GM19023 (cell line): ENCODE results near the gene ST6GALNAC6.

Experiments used
- ATAC-seq: cut with Tn5 transposase; IDR thresholded peaks from one replicate; pipeline ENCODE4 v1.9.1; 2021; ENCODE audit warnings: mild to moderate bottlenecking, moderate library complexity; ENCODE audit not compliant: unreplicated experiment

ST6GALNAC6 gene

DNA sequence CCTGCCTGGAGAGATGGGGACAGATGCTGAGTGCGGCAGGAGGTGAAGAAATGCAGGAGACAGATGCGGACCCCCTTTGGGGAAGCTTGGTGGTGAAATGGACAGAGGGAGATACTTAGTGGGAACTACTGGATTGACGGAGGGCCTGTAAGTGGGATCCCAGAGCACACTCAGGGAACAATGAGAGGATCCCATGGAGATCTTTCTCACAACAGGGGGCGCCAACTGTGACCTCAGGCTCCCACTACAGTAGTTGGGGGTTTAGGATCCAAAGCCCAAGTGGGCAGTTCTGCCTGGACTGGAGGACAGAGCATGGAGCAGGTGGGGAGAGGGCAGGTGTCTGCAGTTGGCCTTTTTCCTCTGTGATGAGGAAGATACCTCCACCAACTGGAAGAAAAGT lies 34.8 kb upstream of the ST6GALNAC6 start:
- no peak for ATAC-seq

DNA sequence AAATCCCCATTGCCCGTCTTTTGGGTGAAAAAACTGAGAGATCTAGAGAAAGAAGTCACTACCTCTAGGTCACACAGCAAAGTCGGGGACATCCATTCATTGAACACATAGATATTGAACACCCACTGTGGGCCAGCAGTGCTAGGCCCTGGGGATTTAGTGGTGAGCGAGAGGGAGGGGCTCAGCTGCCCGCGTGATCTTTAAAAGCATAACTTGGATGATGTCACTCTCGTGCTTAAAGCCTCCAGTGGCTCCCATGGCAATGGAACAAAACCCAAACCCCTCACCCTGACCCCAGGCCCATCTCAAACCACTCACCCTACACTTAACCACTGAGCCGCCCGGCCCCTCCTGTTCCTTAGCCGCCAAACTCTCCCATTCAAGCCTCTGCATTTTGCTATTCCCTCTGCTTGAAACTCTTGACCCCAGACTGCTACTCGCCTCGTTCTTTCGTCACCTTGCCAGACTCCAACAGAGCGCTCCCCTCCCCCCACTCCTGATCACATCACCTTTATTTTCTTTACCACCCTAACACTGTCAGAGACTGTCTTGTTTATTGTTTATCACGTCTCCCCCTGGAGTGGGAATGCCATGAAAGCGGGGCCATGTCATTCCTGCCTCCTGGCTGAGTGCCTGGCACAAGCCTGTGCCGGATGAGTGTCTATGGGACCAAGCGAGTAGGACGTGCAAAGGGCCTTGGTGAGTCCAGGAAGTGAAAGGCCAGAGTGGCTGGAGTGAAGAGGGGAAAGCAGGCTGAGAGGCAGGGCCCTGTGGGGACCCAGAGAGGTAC lies 31.9 kb upstream of the ST6GALNAC6 start:
- ATAC-seq, result peak; percentile 19

DNA sequence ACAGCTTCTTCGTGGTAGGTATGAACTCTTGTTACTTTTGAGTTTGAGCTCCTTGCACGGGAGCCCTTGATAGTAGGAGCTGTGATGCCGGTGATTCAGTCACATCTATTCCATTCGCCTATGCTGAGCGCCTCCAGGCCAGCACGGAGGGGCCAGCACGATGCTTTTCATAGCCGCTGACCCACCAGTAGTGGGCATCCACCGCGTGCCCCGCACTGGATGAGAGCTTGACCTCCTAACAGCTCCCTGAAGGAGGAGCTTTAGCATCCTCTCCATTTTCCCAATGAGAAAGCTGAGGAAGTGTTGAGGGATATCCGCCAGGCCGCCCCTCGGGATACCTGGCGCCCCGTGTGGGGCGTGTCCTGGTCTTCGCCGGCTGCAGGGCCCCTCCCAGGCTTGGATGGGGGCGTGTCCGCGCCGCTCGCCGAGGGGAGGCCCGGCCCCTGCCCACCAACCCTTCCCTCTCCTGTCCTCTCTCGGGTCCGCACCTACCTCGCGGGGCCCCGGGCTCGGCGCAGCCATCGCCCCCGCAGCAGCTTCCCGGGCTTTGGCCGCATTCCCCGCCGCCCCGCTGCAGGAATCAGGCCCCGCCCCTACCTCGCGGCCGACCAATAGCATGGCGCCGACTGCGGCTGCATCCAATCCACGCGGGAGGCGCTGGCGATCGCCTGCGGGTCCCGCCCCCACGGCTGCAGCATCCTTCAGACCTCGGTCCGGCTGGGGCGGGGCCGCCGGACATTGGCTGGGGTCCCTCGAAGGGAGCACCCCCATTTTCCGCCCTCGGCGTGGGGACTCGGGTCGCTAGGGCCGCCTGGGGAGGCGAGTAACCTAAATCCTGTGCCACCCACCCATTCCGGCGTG lies 31.1 kb upstream of the ST6GALNAC6 start, which contains the start of gene PIP5KL1:
Gene PIP5KL1, minus strand, starts transcription at position 547 of the 861 bp plus-strand sequence. Its CDS starts 25 bp downstream, at position 522.
- ATAC-seq, result peak; percentile 87

DNA sequence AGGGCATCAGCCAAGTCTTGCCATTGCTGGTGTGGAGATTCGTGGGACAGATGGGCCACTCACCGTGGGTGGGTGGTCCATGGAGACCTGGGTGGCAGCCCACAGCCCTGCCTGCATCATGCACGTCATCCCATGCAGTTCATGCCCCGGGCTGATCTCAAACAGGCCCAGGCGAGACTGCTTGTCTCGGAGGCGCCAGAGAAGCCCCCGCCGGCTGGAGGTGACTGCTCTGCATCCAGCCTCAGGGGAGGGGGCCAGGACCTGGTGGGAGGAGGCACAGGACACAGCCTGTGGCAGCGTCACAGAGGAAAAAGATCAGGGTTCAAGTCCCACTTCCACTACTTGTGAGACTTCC lies 30.2 kb upstream of the ST6GALNAC6 start:
- no peak for ATAC-seq

DNA sequence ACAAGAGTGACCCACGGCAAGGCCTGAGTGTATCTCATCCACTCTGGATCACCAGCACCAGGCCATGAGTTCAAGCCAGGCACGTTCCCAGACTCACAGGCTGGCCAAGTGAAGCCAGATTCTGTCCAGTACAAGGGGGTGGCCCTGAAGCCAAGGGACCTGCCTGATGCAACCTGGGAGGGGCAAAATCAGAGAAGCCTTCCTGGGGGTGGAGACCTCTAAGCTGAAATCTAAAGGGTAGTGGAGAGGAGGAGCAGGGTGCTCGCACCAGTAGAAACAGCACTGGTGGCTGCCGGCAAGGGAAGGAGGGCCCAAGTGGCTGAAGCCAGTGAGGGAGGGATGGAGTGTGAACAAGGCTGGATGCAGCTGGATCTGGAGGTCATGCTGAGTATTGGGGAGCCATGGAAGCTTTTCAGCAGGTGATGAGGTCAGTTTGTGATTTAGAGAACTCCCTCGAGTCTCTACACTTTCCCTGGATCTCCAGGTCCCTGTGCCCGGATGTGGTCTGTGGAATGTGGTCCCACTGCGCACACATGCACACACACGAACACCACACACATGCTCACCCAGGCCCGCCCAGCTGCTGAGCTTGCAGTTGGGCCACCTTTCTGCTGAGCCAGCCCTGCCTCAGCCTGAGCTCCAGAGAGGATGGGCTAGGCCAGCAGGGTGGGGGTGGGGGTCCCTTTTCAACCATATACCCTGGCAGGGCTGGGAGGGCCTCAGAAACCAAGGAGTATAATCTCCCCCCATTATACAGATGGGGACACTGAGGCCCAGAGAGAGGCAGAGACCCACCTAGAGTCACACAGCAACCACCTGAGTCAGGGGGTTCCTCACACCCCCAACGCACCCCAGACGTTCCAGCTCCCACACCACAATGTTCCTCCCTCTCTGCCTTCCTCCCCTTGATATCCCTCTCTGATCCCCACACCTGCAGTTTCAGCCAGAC lies 29.5 kb upstream of the ST6GALNAC6 start:
- no peak for ATAC-seq

DNA sequence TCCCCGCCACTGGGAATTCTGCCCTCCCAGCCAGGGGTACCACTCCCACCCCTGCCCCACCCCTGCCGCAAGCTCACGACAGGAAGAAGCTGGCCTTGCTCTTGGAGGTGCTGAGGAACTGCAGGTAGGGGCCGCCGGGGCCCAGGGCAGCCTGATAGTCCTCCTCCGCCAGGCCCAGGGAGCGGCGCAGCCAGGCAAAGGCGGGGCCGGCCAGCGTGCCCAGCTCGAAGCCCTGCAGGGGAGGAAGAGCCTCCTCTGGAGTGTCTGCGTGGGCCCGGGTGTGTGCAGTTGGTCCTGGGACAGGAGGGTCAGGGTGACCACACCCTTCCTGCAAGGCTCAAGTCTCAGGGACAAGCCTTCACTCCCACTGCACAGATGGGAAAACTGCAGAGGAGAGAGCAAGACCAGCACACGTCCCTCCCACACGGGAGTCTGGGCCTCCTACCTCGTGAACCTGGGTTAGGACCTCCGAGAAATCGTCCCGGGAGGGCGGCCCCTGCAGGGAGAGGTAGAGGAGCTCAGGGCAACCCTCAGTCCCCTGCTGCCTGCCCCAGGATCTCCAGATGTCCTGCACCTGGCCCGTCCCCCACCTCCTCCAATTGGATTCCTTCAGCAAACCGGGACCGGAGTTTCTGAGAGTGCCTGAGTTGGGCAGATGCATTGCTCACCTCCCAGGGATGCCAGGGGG lies 28.7 kb upstream of the ST6GALNAC6 start:
- no peak for ATAC-seq

DNA sequence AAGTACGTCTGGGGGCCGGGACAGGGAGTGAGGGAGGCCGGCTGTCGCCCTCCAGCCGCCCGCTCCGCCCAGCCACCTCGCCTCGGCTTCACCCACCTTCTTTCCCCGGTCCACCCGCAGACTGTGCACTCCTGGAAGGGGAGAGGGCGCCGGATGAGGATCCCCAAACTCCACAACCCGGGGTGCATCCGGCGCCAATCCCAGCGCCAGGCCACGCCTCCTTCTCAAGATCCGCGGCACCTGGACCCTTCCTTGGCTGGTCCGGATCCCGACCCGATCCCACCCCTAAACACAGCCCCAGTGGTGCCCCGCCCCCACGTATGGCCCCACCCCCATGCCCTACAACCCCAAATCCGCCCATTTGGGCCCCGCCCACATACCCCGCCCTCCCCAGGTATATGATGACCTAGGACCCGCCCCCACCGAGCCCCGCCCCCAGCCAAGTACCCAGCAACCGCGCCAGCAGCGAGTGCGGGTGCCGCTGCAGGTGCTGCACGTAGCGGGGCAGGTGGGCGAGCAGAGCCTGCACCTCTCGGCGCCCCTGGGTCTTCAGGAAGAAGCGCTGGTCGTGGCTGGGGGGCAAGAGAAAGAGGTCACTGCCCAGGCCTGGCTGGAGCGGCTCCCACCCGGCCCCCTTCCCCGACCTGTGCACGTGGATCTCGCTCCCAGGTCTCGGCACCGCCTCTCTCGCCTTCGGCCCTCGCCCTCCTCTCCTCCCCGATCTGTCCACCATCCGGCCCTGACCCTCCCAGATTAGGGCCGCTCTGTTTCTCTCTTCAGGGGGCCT lies 28.0 kb upstream of the ST6GALNAC6 start:
- no peak for ATAC-seq

DNA sequence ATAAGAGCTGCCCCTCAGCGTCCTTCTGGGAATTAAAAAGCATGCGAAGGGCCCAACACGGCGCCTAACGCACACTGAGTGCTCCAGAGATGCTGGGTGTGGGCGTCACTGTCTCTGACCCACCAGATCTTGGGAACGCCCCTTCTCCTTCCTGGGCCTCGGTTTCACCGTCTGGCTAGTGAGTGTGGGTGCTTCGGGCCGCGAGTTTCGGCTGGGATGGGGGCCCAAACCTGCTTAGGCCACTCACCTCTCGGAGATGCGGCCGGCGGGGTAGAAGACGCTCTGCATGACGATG lies 27.4 kb upstream of the ST6GALNAC6 start:
- no peak for ATAC-seq

DNA sequence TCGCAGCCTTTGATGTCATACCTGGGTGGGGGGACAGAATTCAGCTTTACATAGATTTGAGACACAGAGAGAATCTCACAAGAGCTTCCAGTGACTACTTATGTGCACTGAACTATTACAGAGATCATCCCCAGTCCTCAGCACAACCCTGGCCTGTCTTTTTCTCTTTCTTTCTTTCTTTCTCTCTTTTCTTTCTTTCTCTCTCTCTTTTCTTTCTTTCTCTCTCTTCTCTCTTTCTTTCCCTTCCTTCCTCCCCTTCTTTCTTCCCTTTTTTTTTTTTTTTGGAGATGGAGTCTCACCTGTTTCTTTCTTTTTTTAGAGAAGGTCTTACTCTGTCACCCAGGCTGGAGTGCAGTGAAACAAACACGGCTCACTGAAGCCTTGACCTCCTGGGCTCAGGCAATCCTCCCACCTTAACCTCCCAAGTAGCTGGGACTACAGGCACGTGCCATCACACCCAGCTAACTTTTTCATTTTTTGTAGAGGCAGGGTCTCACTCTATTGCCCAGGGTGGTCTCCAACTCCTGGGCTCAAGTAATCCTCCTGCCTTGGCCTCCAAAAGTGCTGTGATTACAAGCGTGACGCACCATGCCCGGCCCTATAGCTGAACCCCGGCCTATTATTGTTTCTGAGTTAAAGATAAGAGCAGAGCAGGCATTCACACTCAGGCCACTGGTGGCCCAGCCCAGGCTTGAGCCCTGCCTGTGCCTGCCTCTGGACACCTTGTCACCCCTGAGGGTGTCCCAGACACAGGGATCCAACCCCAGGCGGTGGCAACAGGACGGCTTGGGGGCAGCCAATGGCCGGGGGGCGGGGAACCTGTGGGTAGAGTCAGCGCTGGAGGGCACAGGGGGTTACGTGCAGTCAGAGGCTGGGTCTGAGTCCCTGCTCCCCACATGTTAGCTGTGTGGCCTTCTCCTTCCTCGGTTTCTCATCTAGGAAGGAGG lies 26.8 kb upstream of the ST6GALNAC6 start:
- no peak for ATAC-seq

DNA sequence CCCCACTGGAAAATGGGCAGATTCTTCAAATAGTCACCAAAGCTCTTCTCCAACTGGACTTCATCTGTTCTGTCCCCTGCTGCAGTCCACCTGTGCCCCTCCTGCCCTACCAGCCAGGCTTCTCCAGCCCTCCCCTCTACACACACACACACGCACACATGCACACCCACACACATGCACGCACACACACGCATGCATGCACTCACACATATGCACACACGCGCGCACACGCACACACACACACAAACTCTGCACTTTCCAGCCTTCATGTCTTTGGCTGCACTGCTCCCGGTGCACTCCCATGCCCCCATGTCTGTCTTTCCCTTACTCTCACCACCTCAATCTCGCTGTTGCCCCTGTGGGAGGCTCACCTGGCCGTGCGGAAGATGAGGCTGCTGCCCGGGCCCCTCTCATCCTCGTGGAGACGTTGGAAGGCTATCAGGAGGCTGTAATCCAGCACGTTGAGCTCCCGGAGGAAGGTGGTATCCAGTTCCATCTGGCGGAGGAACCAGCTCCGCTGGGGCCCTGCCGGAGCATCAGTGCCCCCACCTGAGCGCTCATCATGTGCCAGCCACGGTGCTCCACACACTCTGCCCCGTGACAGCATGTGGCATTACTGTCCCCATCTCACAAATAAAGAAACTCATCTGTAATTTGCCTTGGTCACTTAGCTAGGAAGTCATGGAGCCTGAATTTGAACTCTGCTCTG lies 25.5 kb upstream of the ST6GALNAC6 start:
- no peak for ATAC-seq

DNA sequence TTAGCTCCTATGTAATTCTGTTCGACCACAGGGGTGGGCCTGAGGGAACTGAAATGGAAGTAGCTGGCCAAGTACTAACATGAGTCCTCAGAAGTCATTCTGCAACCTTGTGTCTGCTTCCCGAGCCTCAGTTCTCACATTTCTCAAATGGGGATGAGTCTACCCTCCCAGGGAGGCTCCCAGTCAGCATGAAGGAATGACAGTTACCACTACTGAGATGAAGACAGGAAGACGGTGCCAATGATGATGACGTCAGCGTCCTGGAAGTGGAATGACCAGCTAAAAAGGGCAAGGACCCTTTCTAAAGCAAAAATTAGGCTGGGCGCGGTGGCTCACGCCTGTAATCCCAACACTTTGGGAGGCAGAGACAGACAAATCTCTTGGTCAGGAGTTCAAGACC lies 24.4 kb upstream of the ST6GALNAC6 start:
- no peak for ATAC-seq

DNA sequence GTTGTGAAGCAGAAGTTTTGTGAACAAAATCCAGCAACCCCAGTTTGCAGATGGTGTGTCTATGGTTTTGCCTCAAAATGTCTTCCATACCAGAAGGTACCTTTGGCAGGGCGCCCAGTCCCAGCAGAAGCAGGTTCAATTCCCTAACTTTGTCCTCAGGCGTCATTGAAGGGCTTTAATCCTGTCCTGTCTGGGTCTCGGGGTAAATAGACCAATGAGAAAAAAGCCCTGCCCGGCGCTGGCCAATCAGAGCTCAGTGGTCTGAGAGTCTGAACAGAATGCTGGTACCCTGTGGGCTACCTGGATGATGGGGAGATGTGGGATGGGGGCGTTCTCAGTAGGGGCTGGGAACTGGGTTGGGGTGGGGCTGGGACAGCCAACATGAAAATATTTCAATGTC lies 23.6 kb upstream of the ST6GALNAC6 start:
- no peak for ATAC-seq

DNA sequence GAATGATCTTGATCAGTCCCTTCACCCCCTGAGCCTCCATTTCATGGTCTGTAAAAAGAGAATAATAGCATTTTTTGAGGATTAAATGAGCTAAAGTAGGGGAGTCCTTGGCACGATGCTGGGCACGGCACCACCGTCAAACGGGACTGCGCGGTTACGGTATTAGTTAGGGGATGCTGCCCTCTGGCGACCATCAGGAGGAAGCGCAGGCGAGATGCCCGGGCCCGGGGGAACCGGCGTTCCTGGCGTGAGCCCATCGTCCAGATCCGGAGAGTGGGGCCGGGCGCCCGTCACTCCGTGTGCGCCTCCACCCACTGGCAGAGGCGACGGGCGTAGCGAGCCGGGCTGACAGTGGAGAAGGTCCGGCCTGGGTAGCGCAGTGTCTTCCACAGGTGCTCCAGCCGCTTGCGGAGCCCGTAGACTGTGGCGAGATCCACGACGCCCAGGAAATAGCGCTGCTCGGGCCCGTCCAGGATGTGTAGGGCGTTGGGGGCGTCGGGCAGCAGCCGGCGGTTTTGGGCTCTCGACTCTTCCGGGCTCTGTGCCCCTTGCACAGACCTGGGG lies 22.2 kb upstream of the ST6GALNAC6 start:
- no peak for ATAC-seq

DNA sequence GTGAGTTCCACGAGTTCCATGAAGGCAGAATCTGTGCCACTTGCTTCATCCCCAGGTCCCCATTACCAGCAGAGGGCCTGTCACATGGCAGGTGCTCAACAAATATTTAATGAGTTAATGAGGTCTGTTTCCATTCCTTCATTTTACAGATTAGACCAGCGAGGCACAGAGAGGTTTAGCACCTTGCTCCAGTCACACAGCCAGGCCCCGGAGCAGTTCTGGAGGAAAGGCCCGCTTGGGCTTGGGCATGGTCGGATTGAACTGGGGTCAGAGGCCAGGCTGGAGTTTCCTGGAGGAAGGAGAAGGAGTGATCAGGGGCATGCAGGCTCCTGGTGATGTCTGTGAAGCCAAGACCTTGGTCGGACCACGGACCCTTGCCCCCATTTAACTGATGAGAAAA lies 21.4 kb upstream of the ST6GALNAC6 start:
- ATAC-seq, result no peak

DNA sequence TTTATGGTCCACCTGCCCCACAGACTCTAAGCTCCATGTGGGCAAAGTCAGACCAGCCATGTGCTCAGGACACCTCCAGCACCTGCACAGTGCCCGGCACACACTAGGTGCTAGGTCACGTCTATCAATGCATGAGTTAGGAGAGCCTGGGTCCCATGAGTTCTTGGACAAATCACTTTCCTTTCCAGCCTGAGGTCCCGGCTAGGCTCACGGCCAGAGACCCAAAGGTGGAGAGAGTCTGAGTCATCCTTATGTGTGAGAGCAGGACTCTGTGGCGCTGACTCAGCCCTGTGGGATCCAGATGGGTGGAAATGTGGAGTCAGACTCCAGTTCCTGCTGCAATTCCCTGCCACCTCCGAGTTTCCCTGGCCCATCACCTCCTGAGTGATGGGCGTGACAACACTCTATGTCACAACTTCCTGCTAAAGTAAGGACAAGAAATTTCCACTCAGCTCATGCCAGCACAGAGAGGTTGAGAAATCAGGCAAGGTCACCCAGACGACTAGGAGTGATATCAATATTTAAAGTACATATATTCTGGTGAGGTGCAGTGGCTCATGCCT lies 19.9 kb upstream of the ST6GALNAC6 start:
- ATAC-seq, result no peak

DNA sequence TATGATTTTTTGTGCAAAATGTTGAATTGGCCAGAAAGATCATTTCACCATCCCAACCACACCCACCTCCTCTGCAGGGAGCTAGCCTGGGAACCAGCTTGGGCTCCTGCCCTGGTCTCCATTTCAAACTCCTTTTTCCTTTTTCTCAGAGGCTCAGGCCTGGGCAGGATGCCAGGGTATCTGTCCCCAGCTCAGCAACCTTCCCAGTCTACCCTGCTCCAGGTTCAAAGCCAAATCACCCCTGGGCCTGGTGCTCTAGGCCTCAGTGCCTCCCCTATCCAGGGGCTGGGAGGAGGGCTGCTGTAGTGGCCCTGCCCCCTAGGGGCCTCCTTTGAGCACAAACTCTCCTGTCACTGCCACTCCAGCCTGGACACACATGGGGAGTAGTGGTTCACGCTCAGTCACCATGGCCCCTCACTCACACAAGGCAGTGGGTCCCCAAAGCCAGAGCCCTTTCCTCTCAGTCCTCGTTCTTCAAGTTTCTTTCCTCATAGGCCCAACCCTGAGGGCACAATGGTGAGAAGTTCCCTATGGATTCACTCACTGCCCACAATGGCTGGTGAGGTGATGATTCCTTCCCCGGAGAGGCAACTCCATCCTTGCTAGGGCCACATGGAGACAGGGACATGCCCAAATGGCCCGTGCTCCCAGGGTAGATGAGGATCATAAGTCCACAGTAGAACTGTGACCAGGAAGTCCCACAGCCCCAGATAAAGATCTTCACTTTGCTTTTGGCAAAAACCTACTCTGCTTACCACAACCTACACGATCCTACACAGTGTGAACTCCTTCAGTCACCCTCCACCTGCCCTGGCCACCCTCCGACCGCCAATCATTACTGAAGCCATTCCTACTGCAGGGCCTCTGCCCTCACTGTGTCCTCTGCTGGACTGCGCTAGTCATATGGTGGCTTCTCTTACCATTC lies 19.0 kb upstream of the ST6GALNAC6 start:
- ATAC-seq, result no peak
